ENCODE measurements around the gene KLF11.
"Not testable (repeated sequence)": the region's sequence is repeated elsewhere in the genome, so short reads cannot be mapped to it uniquely, and the experiment has no call there.

Gene KLF11

GRCh38 chr2:10012963-10013461 lies 30.3 kb upstream of the KLF11 start:
- H2AFZ ChIP-seq = no peak overlapping the region
- TF ChIP-seq CTCF (IDR thresholded peaks at IDR 0.05) = no peak
- no peak overlapping the region for H3K4me3 ChIP-seq (ENCODE audit: low read depth, low read length)
- no peak overlapping the region for H3K27ac ChIP-seq
- H3K4me1 ChIP-seq = peaks cover 22% of the 10 kb centered on the region
- H3K4me2 ChIP-seq (ENCODE audit: low read length) = no peak overlapping the region
- no peaks in the 10 kb centered on the region for H3K79me2 ChIP-seq
- H3K36me3 ChIP-seq (ENCODE audit: control insufficient read depth, insufficient read depth, low read length) = no peaks in the 10 kb centered on the region
- no peaks in the 10 kb centered on the region for H3K27me3 ChIP-seq (ENCODE audit: control insufficient read depth, insufficient read depth, low read length)
- no peaks in the 10 kb centered on the region for H3K9me3 ChIP-seq (ENCODE audit: control insufficient read depth, low read length)
- no peak overlapping the region for H3K9ac ChIP-seq

GRCh38 chr2:10013651-10014417 lies 29.5 kb upstream of the KLF11 start:
- not testable (repeated sequence) for H3K9ac ChIP-seq; H2AFZ ChIP-seq; H3K36me3 ChIP-seq (ENCODE audit: control insufficient read depth, insufficient read depth, low read length); H3K9me3 ChIP-seq (ENCODE audit: control insufficient read depth, low read length); H3K79me2 ChIP-seq; H3K27me3 ChIP-seq (ENCODE audit: control insufficient read depth, insufficient read depth, low read length); H3K4me2 ChIP-seq (ENCODE audit: low read length); H3K4me3 ChIP-seq (ENCODE audit: low read depth, low read length); H3K27ac ChIP-seq
- peaks cover 15% of the 10 kb centered on the region for H3K4me1 ChIP-seq

DNA sequence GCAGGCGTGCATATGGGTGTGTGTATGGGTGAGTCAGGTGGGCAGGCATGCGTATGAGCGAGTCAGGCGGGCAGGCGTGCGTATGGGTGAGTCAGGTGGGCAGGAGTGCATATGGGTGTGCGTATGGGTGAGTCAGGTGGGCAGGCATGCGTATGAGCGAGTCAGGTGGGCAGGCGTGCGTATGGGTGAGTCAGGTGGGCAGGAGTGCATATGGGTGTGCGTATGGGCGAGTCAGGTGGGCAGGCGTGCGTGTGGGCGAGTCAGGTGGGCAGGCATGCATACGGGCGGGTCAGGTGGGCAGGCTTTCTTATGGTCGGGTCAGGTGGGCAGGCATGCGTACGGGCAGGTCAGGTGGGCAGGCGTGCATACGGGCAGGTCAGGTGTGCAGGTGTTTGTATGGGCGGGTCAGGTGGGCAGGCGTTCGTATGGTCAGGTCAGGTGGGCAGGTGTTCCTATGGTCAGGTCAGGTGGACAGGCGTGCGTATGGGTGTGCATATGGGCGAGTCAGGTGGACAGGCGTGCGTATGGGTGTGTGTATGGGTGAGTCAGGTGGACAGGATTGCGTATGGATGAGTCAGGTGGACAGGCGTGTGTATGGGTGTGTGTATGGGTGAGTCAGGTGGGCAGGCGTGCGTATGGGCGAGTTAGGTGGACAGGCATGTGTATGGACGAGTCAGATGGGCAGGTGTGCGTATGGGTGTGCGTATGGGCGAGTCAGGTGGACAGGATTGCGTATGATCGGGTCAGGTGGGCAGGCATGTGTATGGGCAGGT lies 28.7 kb upstream of the KLF11 start:
- no peak for TF ChIP-seq CTCF (IDR thresholded peaks at IDR 0.05)
- Histone ChIP-seq H3K27ac (no peak overlapping the region), H3K36me3 (ENCODE audit: control insufficient read depth, insufficient read depth, low read length) (no peaks in the 10 kb centered on the region), H2AFZ (no peak overlapping the region), H3K4me1 (peaks cover 8% of the 10 kb centered on the region), H3K79me2 (no peaks in the 10 kb centered on the region), H3K4me3 (ENCODE audit: low read depth, low read length) (no peak overlapping the region), H3K9ac (no peak overlapping the region), H3K4me2 (ENCODE audit: low read length) (no peak overlapping the region), H3K27me3 (ENCODE audit: control insufficient read depth, insufficient read depth, low read length) (no peaks in the 10 kb centered on the region), H3K9me3 (ENCODE audit: control insufficient read depth, low read length) (no peaks in the 10 kb centered on the region)

DNA sequence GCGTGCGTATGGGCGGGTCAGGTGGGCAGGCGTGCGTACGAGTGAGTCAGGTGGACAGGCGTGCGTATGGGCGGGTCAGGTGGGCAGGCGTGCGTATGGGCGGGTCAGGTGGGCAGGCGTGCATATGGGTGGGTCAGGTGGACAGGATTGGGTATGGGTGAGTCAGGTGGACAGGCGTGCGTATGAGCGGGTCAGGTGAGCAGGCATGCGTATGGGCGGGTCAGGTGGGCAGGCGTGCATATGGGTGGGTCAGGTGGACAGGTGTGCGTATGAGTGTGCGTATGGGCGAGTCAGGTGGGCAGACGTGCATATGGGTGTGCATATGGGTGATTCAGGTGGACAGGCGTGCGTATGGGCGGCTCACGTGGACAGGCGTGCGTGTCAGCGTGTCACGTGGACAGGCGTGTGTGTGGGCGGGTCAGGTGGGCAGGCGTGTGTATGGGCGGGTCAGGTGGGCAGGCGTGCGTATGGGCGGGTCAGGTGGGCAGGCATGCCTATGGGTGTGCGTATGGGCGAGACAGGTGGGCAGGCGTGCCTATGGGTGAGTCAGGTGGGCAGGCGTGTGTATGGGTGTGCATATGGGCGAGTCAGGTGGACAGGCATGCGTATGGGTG lies 27.9 kb upstream of the KLF11 start:
- not testable (repeated sequence) for H3K36me3 ChIP-seq (ENCODE audit: control insufficient read depth, insufficient read depth, low read length); H3K4me1 ChIP-seq; H3K9me3 ChIP-seq (ENCODE audit: control insufficient read depth, low read length); H3K79me2 ChIP-seq; H3K4me2 ChIP-seq (ENCODE audit: low read length); H3K27me3 ChIP-seq (ENCODE audit: control insufficient read depth, insufficient read depth, low read length); H3K27ac ChIP-seq; H2AFZ ChIP-seq; H3K9ac ChIP-seq; H3K4me3 ChIP-seq (ENCODE audit: low read depth, low read length)

GRCh38 chr2:10016001-10016801 lies 27.1 kb upstream of the KLF11 start:
- no peaks in the 10 kb centered on the region for H3K9me3 ChIP-seq (ENCODE audit: control insufficient read depth, low read length)
- no peaks in the 10 kb centered on the region for H3K27me3 ChIP-seq (ENCODE audit: control insufficient read depth, insufficient read depth, low read length)
- H2AFZ ChIP-seq = no peak overlapping the region
- no peaks in the 10 kb centered on the region for H3K79me2 ChIP-seq
- peaks cover 3% of the 10 kb centered on the region for H3K4me1 ChIP-seq
- no peak overlapping the region for H3K4me3 ChIP-seq (ENCODE audit: low read depth, low read length)
- no peak overlapping the region for H3K27ac ChIP-seq
- H3K9ac ChIP-seq = no peak overlapping the region
- no peak overlapping the region for H3K4me2 ChIP-seq (ENCODE audit: low read length)
- H3K36me3 ChIP-seq (ENCODE audit: control insufficient read depth, insufficient read depth, low read length) = no peaks in the 10 kb centered on the region
- TF ChIP-seq CTCF (IDR thresholded peaks at IDR 0.05) = no peak
